ENCODE data around the gene SNX17. TPM values are rescaled to one million over a fixed set of nuclear protein-coding genes. Genes with fewer than 3 reads are reported as not detected.

Gene SNX17
- total and polyA plus RNA-seq, 2 of the 13 experiments (the other 11 are each of a cell fraction or from before 2014, with no cell fraction given): 75.0 to 109 TPM

DNA sequence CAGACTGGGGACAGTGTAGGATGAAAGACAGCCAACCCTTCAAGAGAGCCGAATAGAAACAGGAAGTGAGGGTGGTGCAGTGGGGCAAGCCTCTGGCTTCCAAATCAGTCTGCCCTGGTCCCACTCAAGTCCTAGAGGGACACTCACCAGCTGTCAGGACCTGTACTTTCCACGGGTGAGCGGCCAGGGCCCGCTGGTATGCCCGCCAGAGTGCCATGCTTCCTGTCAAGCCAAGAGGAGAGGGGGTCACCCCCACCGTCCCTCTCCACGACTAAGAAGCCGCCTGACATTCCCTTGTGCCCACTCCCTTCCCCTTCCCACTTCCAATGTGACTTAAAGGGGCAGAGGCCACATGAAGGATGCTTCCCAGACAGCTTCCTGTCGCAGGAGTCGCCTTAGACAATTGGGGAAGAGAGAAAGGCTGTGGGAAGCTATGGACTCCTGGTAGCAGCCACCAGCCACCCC, 48.1 kb upstream of the SNX17 start (continued):
- TF ChIP-seq NAIF1 (CRISPR knock-in tag; IDR thresholded peaks at IDR 0.05; ENCODE audit: borderline replicate concordance) (no peak), JARID2 (CRISPR knock-in tag; IDR thresholded peaks at IDR 0.05; ENCODE audit: insufficient replicate concordance) (no peak), ZSCAN31 (CRISPR knock-in tag; IDR thresholded peaks at IDR 0.05; ENCODE audit: low read depth) (no peak), ARNT (IDR thresholded peaks at IDR 0.05) (no peak), ZNF530 (CRISPR knock-in tag; IDR thresholded peaks at IDR 0.05; ENCODE audit: low read depth) (no peak), ZBTB37 (CRISPR knock-in tag; IDR thresholded peaks at IDR 0.05) (no peak; the same call in 1 of the 2 replicates), ZNF576 (CRISPR knock-in tag; IDR thresholded peaks at IDR 0.05) (no peak), CREB3 (CRISPR knock-in tag; IDR thresholded peaks at IDR 0.05) (no peak), ZBTB26 (CRISPR knock-in tag; IDR thresholded peaks at IDR 0.05; ENCODE audit: borderline replicate concordance) (no peak), ZNF619 (CRISPR knock-in tag; IDR thresholded peaks at IDR 0.05) (no peak), SNAPC4 (CRISPR knock-in tag; IDR thresholded peaks at IDR 0.05) (no peak), NONO (IDR thresholded peaks at IDR 0.05) (no peak), NONO (CRISPR knock-in tag; conservative IDR thresholded peaks at IDR 0.05) (no peak), GATA4 (IDR thresholded peaks at IDR 0.05; ENCODE audit: borderline replicate concordance, low read depth) (no peak), ZBTB7A (CRISPR knock-in tag; IDR thresholded peaks at IDR 0.05) (no peak)
- TF ChIP-seq, protein P1, sequence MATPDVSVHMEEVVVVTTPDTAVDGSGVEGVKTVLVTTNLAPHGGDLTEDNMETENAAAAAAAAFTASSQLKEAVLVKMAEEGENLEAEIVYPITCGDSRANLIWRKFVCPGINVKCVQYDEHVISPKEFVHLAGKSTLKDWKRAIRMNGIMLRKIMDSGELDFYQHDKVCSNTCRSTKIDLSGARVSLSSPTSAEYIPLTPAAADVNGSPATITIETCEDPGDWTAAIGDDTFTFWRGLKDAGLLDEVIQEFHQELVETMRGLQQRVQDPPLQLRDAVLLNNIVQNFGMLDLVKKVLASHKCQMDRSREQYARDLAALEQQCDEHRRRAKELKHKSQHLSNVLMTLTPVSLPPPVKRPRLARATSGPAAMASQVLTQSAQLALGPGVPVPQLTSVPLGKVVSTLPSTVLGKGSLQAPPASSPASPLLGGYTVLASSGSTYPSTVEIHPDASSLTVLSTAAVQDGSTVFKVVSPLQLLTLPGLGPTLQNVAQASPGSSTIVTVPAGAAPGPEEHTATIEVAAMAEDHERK (CRISPR knock-in tag; IDR thresholded peaks at IDR 0.05; ENCODE audit: low read depth): no peak
- TF ChIP-seq, protein P2, sequence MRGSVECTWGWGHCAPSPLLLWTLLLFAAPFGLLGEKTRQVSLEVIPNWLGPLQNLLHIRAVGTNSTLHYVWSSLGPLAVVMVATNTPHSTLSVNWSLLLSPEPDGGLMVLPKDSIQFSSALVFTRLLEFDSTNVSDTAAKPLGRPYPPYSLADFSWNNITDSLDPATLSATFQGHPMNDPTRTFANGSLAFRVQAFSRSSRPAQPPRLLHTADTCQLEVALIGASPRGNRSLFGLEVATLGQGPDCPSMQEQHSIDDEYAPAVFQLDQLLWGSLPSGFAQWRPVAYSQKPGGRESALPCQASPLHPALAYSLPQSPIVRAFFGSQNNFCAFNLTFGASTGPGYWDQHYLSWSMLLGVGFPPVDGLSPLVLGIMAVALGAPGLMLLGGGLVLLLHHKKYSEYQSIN (CRISPR knock-in tag; IDR thresholded peaks at IDR 0.05; ENCODE audit: borderline replicate concordance): no peak

Data from HepG2 (cell line).